ENCODE measurements around the gene KCTD3. TPM values are rescaled to one million over a fixed set of nuclear protein-coding genes. Genes with fewer than 3 reads are reported as not detected.

KCTD3 gene
- total RNA-seq, 1 donor from 2014 or later, result 26.9 TPM

- intact Hi-C loops (cut with DNase I), result no loop called here
- no peaks in the 10 kb centered on the region for H3K9me3 ChIP-seq
- H3K27me3 ChIP-seq, result no peaks in the 10 kb centered on the region
- H3K4me1 ChIP-seq, result no peaks in the 10 kb centered on the region
- no peak overlapping the region for H3K4me3 ChIP-seq
- H3K27ac ChIP-seq, result no peak overlapping the region
- TF ChIP-seq CTCF (IDR thresholded peaks at IDR 0.05), result no peak
- ATAC-seq, result no peak
- no peaks in the 10 kb centered on the region for H3K36me3 ChIP-seq
- DNase-seq, result no peak
Observed at GRCh38 chr1:215647738-215648137, 80.6 kb downstream of the KCTD3 start.

GRCh38 chr1:215648957-215649356 lies 81.9 kb downstream of the KCTD3 start:
- Histone ChIP-seq H3K27me3 (no peaks in the 10 kb centered on the region), H3K27ac (no peak overlapping the region), H3K9me3 (no peaks in the 10 kb centered on the region), H3K4me1 (no peaks in the 10 kb centered on the region), H3K4me3 (no peak overlapping the region), H3K36me3 (no peaks in the 10 kb centered on the region)
- no peak for ATAC-seq
- intact Hi-C loops (cut with DNase I), result no loop called here
- no peak for DNase-seq
- no peak for TF ChIP-seq CTCF (IDR thresholded peaks at IDR 0.05)

GRCh38 chr1:215650446-215651149 lies 83.5 kb downstream of the KCTD3 start:
- TF ChIP-seq CTCF (IDR thresholded peaks at IDR 0.05), result no peak
- Histone ChIP-seq H3K27ac (no peak overlapping the region), H3K27me3 (no peaks in the 10 kb centered on the region), H3K36me3 (no peaks in the 10 kb centered on the region), H3K9me3 (no peaks in the 10 kb centered on the region), H3K4me3 (no peak overlapping the region), H3K4me1 (no peaks in the 10 kb centered on the region)
- DNase-seq (no peak), ATAC-seq (no peak)
- intact Hi-C loops (cut with DNase I), result no loop called here

- DNase-seq (no peak), ATAC-seq (no peak)
- TF ChIP-seq CTCF (IDR thresholded peaks at IDR 0.05), result no peak
- Histone ChIP-seq H3K4me3 (no peak overlapping the region), H3K27ac (no peak overlapping the region), H3K27me3 (no peaks in the 10 kb centered on the region), H3K4me1 (no peaks in the 10 kb centered on the region), H3K36me3 (no peaks in the 10 kb centered on the region), H3K9me3 (no peaks in the 10 kb centered on the region)
- intact Hi-C loops (cut with DNase I), result no loop called here
Observed at GRCh38 chr1:215651867-215652266, 84.8 kb downstream of the KCTD3 start.

GRCh38 chr1:215652371-215652770 lies 85.3 kb downstream of the KCTD3 start:
- H3K4me1 ChIP-seq, result no peaks in the 10 kb centered on the region
- TF ChIP-seq CTCF (IDR thresholded peaks at IDR 0.05), result no peak
- H3K4me3 ChIP-seq, result no peak overlapping the region
- H3K27me3 ChIP-seq, result no peaks in the 10 kb centered on the region
- no peaks in the 10 kb centered on the region for H3K36me3 ChIP-seq
- H3K9me3 ChIP-seq, result no peaks in the 10 kb centered on the region
- no peak overlapping the region for H3K27ac ChIP-seq
- DNase-seq (no peak), ATAC-seq (no peak)
- intact Hi-C loops (cut with DNase I), result no loop called here

- no peak overlapping the region for H3K4me3 ChIP-seq
- no peak for ATAC-seq
- TF ChIP-seq CTCF (IDR thresholded peaks at IDR 0.05), result no peak
- H3K9me3 ChIP-seq, result no peaks in the 10 kb centered on the region
- no peaks in the 10 kb centered on the region for H3K36me3 ChIP-seq
- no peaks in the 10 kb centered on the region for H3K4me1 ChIP-seq
- DNase-seq, result no peak
- intact Hi-C loops (cut with DNase I), result no loop called here
- no peak overlapping the region for H3K27ac ChIP-seq
- H3K27me3 ChIP-seq, result no peaks in the 10 kb centered on the region
Observed at GRCh38 chr1:215657047-215657446, 89.9 kb downstream of the KCTD3 start.
